DMS53 treated with DMSO at 0.1 percent for 48 hours (cell line): ENCODE data around the gene TSHZ2.

Source experiments
- DNase-seq: peaks from one replicate; lab custom pipeline; 2025; ENCODE audit not compliant: unreplicated experiment; lab: John Stamatoyannopoulos, UW

The TSHZ2 gene

DNA sequence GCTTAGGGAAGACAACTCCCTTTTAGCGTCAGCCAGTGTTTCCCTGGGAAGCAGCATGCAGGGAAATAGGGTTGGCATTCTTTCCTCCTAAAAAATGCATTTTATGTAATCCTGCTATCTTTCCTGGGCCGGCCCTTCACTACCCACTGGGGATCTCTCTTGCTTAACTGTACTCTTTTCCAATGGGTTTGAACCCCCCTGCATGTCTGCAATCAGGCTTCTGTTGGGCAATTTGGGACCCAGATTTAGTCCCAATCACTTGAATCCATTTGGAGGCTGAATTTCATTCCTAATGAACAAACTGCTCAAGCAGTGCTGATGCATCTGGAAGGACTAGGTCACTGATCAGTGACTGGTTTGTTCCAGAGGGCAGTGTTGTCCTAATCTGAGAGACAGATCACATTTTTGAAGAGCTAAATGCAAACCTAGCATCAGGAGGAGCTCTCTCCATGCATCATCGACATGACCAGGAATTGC, 152.0 kb downstream of the TSHZ2 start:
- DNase-seq = no peak

DNA sequence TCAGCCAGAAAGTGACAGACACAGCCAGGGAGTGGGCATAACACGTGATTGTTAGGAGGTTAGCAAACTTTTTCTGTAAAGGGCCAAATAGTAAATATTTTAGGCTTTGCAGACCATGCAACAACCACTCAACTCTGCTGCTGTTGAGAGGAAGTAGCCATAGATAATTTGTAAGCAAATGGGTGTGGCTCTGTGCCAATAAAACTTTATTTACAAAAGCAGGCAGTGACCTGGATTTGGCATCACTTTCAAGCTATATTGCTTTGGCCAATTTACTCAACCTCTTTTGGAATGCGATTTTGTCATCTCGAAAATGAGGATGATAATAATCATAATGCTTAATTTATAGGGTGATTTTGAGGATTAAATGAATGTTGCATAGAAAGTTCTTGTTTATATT, 152.6 kb downstream of the TSHZ2 start:
- no peak for DNase-seq

DNA sequence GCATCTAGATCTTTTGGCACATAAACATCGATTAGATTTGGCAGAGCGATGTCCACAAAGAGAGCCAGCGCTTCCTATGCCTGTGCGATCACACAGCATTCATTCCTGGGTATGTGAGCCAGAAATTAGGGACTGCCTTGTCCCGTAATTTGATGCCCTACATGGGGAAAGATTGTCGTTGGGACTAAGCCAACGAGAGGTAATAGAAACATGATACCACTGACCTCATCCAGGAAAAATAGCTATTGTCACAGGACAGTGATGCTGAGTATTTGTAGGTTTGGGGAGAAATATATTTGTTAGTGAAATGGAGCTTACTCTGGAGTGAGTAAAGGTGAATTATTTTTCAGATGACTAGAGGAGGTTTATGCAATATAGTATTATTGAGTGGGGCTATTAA, 154.0 kb downstream of the TSHZ2 start:
- no peak for DNase-seq

DNA sequence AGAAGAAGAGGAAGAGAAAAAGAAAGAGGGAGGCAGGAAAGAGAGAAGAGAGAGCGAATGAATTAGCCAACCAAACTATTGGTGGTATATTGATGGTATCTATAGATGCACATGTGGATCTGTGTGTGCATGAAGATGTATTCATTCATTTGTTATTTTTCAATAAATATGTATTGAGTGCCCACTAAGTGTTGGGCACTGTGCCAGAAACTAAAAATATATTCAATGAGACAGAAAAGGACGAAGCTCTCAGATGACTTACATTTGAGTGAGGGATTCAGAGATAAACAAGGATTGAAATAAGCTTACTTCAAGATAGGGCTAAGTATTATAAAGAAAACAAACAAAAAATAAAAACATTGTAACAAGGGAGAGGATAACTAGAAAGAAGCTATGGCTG, 154.9 kb downstream of the TSHZ2 start:
- no peak for DNase-seq

DNA sequence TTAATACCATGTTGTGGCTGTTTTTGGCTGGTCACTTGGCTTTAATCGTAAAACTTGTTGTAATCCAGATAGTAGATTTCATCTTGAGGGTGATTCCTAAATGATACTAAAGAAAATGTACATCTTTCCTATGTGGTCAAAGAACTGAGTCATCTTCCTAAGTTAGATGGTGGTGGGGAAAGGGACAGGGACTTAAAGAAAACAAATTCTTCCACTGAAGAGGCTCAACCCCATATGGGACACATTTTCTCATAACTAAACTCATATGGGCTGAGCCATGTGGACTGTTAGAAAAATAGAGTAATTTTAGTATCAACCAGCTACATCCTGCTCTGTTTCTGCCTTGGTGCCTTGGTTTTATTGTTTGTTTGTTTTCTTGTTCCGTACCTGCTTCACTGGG, 155.8 kb downstream of the TSHZ2 start:
- DNase-seq = no peak

DNA sequence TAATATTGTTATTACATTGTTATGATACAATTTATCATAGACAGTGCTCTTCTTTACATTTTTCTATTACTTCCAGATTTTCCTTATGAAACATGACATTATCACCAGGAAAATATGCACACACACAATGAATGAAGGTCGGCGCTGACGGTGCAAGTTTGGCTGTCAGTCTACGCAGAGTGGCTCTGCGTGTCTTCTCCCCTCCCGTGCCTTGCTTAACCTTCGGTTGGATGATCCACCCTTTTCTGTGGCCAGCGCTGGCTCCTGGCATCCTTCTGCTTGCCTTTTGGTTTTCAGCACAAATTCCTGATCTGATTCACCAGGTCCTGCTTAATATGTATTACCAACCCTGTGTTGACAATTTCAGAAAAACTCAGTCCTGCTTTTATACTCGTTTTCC, 157.4 kb downstream of the TSHZ2 start:
- DNase-seq = no peak

DNA sequence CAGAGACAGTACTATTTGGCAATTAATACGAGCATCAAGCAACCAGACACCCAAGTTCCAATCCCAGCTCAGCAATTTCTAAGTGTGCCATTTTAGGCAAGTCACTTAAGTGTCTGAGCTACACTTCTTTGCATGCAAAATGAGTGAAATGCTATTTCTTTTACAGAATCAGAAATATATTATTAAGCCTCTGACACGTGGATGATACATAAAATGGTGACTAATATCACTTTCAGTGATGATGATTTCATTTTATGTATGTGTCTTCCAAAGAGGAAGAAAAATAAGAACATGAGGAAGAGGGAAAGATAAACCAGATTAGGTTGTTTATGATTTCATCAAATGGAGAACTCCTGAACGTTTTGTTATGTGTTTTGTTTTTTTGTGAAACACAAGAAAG, 158.6 kb downstream of the TSHZ2 start:
- no peak for DNase-seq

DNA sequence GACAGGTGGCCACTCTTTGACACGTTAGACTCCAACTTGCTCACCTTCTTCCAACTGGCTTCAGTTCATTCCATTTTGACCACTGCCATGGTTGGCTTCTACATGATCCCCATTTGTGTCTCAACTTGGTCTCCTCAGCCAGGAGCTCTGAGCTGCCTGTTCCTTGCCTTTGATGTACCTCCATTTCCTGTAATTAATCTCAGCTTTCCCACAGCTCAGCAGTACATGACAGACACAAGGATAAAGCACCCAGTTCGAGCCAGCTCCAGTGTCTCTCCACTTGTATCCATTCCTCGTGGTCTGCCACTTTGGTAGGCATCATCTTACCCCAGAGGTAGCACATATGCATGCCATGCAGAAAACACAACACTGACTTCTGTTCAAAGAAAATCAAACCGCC, 161.0 kb downstream of the TSHZ2 start:
- DNase-seq = no peak

DNA sequence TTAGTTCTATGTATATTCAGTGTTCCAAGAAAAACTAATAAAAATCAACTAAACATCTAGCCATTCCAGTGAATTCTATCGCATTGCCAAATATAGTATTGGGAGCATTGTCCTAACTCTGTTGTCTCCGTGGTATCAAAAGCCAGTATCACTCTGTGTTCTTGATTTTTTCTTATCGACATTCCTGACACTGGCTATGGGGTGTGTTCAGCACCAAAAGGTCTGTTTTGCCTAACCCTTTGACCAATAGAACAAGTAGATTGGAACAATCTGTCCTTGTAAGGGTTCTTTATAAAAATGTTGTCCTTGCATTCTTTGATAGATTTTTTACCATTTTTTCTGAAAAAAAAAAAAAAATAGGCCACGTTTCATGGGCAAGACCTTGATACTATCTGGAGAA, 161.5 kb downstream of the TSHZ2 start:
- DNase-seq = no peak

DNA sequence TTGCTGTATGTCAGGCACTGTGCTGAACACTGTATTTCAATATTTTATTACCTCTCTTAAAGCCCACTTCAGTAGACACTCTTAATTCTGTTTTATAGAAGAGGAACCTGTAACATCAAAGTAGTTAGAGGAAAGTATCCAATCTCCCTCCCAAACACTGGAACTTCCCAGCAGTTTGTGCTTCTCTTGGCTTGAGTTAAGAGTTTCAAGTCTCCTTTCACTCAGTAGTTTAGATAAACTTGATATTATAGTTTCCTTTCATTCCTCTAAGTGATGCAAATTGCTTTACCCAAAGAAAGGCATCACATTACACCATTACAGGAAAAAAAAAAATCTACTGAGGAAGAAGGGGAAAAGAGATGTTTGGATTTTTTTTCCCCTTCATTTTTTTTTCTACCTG, 164.3 kb downstream of the TSHZ2 start:
- no peak for DNase-seq

DNA sequence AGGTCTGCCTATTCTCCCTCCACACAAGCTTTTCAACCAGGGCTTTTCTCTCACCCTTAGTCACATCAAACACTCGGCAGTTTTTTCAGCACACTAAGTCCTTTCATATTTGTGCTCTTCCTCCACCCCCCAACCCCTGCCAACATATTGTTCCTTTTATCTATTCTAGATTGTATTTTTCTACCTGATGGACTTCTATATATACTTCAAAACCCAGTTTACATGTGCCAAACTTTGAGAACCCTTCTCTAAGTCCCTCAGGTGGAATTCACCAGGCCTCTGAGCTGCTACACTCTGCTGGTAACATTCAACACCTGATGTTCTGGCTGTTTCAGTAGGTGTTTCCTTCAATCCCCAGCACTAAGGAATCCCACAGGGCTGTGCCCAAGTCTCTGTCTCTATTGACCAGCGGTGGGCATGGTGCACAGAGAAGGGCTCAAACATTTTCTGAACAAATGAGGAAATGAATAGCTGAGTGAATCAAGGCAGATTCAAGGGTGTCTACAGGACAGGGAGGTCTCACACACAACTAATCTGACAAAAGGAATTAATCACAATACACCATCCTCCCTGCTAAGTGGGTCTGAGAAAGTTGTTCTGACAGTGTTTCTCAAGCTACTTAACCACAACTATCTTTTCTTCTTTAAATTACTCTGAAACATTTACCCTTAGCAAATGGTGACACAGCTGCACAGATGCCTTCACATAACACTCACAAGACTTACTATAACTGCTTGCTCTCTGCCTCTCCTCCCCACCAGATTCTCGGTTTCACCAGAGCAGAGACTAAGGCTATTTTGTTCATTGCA, 166.5 kb downstream of the TSHZ2 start:
- no peak for DNase-seq

DNA sequence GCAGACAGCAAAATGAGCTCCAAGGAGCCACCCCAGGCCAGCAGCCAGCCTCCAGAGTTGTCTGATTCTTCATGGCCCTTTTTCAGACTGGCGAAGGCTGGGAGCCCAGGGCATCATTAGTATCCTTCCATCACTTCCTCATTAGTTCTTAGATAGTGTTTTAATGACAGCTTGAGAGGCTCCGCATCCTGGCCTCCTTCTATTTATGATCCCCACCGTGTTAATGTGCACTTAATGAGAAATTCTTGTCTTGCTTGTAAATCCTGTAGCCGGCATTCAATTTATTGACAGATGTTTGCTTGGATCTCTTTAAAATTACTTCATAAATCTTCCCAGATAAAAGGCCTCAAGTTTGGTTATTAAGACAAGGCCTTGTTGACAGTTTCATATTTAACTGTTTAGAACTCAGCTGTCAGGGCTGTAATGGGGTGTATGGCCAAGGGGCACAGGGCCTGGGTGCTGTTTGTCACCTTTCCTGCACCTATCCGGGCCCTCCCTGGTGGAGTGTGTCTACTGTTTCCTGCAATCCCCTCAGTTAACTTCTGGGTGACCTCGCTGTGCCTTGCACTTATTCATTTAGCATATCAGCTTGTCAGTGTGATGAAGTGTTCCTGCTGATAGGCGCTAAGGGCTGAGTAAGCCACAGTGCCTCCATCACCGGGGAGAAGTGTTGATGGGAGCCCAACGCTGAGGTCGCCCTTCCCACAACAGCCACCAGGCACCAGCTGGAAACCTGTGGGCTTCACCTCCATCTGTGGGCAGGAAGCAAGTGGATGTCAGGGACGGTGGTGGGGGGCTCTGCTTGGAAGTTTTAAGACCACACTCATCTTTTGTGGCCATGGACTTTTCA, 169.3 kb downstream of the TSHZ2 start:
- no peak for DNase-seq

DNA sequence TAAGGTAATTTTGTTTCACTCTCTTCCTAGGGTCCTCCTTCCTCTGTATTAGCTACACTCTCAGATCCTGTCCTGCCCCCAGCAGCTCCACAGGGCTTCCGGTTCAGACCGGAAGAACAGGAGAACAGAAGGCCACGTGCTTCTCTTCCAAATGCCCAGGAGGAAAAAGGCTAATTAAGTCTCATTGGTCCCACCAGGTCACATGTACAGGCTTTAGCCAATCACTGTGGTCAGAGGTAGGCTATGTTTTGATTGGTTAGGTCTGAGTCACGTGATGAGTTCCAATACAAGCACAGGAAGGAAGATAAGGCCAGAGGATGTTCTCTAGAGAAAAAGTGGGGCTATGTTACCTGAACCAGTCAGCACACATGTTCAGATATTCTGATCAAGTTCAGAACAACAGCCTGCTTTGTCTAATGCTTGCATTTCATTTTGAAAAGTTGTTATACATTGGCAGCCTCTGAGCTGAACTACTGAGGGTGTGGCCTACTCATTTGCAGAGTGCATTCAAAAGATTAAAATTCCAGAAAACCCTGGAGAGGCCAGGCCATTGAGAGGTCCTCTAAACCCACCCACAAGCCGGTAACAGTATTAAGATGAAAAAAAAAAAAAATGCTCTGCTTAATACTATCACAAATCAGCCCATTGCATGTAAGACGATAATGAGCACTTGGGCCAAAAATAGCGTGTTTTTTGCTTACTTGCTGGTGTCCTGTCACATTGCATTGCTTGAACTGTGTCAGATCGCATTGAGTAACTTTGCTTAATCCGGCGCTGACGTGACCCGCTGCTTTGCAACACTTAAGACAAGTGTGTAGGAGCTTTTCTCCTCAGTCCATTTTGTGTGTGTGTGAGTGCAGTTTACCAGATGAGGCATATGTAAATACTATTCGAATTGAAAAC, 170.3 kb downstream of the TSHZ2 start:
- DNase-seq = no peak

DNA sequence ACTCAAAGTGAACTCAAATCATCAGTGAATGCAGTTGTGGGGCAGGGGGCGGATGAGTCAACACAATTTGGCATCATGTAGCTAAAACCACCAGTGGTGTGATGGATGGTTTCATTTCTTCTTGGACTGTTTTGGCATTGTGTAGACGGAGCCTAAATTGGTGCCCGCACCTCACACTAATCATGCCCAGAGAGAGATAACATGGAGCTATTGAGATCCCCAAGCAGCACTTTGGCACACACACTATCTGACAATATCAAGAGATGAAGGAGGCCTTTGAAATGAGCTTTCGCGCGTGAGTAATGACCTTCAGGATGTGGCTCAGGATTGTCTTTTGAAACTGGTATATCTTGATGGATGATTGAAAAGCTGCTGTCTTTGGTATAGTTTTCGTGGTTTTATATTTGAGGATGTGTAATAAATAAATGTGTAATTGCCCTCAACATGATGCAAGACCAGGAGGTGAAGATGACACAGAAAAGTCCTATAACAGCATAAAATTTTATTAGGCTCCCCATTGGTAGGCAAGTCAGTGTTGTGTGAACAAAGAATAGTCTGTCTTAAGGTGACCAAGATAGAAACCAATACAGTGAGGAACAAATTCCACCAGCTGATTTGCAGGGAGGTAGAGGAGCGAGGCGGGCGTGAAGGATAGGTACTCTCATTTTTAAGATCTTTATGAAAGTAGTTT, 174.2 kb downstream of the TSHZ2 start:
- no peak for DNase-seq

DNA sequence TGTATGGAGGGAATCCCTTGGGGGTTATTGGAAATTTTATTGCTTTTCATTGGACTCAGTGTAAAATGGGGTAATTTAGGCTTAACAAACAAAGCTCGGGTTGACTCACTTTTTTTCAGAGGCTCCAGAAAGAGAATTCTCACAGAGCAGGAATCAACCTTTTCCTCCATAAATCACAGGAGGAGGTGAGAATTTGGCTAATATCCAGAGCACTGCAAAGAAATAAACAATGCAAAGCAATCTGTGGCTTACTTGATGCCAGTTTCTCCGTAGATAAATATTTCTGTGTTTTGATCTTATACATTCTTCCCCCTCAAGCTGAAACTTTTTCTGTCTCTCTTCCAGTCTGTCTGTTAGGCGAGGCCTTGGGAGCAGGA, 176.6 kb downstream of the TSHZ2 start:
- DNase-seq = no peak

DNA sequence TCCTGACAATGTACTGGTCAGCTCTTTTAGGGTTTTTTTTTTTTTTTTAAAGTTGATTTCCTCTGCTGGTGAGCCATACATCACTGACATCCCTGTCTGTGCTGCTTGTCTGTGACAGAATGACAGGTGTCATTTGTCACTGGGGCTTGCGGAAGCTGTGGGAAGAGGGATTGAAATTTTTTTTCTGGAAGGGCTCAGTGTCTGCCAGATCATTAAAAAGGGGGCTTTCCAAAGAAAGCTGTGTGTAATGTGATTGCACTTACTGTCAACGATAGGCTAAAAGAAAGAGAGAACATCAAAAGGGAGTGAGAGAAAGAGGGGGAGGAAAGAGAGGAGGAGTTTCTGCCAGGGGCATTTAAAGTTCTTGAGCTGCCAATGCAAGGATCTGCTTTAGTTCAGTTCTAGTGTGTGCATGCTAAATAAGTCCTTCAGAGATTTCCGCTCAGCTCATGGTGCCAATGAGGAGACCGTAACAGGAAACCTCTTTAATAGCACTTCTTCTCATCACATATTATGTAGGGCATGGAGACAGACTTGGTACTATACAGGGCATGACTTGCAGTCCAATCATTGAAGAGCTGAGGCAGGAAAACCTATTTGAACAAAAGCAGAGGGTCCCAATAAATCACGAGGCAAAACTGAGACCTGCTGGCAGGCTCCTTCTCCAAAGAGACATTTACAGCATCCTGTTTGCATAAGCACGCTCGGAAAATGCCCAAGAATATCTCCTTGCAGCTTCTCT, 177.2 kb downstream of the TSHZ2 start:
- DNase-seq = no peak

DNA sequence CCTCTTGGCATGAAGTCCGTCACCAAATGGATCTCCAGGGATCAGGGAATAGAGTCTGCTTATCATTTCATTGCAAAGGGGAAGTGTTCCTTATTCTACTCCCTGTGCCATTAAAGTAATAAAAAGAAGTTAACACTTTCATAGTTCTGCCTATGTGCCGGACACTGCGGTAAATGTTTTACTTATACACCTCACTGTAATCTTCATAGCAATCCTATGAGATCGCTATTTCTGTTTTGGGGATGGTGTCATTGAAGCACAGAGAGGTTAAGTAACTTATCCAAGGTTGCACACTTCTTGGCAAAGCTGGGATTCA, 177.7 kb downstream of the TSHZ2 start:
- no peak for DNase-seq

DNA sequence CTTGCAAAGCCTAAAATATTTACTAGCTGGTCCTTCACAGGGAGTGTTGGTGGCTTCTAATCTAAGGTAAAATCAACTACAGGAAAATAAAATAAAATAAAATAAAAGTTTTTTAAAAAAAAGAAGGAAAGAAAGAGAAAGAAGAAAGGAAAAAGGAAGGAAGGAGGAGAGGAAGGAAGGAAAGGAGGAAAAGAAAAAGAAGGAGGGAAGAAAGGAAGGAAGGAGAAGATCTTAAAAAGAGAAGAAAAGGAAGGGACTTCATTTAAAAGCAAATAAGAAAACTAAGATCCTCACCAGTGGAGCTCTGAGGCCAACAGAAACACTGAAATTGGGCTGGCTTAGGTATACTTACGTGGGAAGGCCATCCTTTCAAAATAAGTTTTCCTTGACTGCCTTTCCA, 178.4 kb downstream of the TSHZ2 start:
- DNase-seq = no peak

DNA sequence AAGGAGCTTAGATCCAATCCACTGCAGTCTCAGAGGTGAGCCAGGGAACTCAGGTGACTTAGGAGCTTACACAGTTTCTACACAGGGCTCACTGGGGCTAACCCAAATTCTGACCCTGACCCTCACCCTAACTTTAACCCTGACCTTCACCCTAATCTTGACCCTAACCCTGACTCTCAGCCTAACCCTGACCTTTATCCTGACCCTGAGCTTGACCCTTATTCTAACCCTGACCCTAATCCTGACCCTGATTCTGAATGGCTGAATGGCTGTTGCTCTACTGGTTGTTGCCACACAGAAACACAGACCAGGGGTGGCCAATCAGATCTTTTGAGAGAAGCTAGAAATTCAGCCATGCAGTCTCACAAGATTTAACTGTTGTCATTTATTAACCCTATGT, 180.1 kb downstream of the TSHZ2 start:
- DNase-seq = no peak

DNA sequence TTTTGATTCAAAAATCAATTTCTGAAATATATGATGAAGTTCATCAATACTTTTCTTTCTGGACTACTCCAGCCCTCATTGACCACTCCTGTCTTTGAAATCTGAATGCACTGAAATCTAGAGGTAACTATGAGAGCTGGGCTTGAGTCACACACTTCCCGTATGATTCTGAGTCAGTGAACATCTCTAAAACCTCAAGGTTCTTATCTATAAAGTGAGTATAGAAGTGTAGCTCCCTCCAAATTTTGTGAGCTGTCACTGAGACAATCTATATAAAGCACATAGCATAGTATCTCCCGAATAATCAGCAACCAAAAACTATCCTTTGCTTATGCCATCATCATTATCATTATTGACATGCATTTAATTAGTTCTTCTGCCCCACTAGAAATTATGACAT, 182.4 kb downstream of the TSHZ2 start:
- DNase-seq = no peak
